Measurements from ENCODE around the gene M6PR. TPM values are rescaled to one million over a fixed set of nuclear protein-coding genes. Genes with fewer than 3 reads are reported as not detected.
A peak's percentile ranks its signal among the peaks of the same experiment; 100 is the strongest.

Gene M6PR
- total and polyA plus RNA-seq, 8 donors = 152 to 243 (median 209) TPM

DNA sequence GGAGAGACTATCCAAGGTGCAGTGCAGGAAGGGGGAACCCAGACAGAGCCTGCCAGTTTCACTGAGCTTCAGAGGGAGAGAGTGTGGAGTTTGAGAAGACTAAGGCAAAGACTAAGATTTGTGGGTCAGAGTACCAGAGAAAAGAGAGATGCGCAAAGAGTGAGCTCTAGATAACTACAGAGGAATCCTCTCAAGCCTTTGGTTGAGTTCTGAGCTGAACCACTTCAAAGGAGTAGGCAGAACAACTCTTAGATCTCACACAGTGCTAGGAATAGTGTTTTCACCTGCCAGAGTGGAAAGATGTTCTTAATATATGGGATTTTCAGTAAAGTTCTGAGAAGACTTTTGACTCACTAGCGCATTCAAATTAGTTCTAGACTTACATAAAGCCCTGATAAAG, 10.7 kb upstream of the M6PR start:
- peaks cover 0 to 5% of the 10 kb centered on the region in 2 donors for H3K36me3 ChIP-seq
- no peak for DNase-seq
- ATAC-seq = no peak
- H3K9me3 ChIP-seq = no peaks in the 10 kb centered on the region
- no peak overlapping the region for H3K27ac ChIP-seq
- intact Hi-C loops (cut with DNase I) = no loop called here
- H3K4me1 ChIP-seq = no peaks in the 10 kb centered on the region
- H3K27me3 ChIP-seq = no peaks in the 10 kb centered on the region
- TF ChIP-seq, protein P1, sequence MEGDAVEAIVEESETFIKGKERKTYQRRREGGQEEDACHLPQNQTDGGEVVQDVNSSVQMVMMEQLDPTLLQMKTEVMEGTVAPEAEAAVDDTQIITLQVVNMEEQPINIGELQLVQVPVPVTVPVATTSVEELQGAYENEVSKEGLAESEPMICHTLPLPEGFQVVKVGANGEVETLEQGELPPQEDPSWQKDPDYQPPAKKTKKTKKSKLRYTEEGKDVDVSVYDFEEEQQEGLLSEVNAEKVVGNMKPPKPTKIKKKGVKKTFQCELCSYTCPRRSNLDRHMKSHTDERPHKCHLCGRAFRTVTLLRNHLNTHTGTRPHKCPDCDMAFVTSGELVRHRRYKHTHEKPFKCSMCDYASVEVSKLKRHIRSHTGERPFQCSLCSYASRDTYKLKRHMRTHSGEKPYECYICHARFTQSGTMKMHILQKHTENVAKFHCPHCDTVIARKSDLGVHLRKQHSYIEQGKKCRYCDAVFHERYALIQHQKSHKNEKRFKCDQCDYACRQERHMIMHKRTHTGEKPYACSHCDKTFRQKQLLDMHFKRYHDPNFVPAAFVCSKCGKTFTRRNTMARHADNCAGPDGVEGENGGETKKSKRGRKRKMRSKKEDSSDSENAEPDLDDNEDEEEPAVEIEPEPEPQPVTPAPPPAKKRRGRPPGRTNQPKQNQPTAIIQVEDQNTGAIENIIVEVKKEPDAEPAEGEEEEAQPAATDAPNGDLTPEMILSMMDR (IDR thresholded peaks at IDR 0.05) = no peak
- H3K4me3 ChIP-seq = no peak overlapping the region

DNA sequence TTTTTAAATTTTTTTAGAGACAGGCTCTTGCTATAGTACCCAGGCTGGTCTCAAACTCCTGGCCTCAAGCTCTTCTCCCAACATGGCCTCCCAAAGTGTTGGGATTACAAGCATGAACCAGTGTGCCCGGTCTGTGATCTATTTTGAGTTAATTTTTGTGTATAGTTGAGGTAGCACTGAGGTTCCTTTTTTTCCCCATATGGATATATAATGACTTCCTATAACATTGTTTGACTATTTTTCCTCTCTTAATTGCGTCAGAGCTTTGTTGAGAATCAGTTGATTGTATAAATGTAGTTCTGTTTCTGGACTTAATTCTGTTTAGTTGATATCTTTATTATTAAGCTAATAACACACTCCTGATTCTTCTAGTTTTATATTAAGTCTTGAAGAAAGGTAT, 8.6 kb upstream of the M6PR start:
- Histone ChIP-seq H3K27ac (no peak overlapping the region), H3K4me1 (no peaks in the 10 kb centered on the region), H3K9me3 (no peaks in the 10 kb centered on the region), H3K27me3 (no peaks in the 10 kb centered on the region), H3K4me3 (no peak overlapping the region), H3K36me3 (peaks cover 0 to 5% of the 10 kb centered on the region in 2 donors)
- intact Hi-C loops (cut with DNase I) = no loop called here
- ATAC-seq = no peak
- TF ChIP-seq, protein P1 (IDR thresholded peaks at IDR 0.05) = no peak
- no peak for DNase-seq

DNA sequence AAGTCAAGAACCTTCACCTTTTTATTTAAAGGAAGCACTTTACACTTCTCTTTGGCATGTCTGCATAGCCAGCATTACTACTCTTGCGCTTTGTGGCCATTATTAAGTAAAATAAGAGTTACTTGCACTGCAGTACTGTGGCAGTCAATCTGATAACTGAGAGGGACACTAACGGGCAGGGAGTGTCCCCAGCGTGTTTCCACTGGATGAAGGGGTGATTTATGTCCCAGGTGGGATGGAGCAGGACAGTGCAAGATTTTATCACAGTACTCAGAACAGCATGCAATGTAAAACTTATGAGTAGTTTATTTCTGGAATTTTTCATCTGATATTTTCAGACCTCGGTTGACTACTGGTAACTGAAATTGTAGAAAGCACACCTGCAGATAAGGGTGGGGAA, 8.1 kb upstream of the M6PR start:
- no peak overlapping the region for H3K4me3 ChIP-seq
- no peaks in the 10 kb centered on the region for H3K9me3 ChIP-seq
- H3K36me3 ChIP-seq = peaks cover 0 to 5% of the 10 kb centered on the region in 2 donors
- no peaks in the 10 kb centered on the region for H3K4me1 ChIP-seq
- no peak for DNase-seq
- TF ChIP-seq, protein P1 (IDR thresholded peaks at IDR 0.05) = no peak
- H3K27me3 ChIP-seq = no peaks in the 10 kb centered on the region
- no peak overlapping the region for H3K27ac ChIP-seq
- ATAC-seq = no peak
- intact Hi-C loops (cut with DNase I) = no loop called here

DNA sequence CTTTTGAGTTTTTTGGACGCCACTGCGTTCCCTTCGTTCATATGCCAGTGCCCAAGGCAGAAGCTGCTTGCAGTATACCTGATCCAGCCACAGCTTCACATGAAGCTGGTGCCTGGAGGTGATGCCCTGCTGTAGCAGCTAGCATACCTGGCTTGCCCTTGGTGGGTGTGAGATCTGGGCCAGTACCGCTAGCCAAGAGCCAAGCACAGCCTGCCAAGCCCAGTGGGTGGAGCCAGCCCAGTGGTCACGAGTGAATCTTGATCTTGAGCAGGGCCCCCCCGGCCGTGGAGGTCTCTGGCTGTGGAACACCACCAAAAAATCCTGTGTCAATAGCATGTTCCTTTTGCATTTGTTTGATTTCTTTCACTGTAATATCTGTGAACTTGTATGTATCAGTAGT, 7.3 kb upstream of the M6PR start:
- H3K36me3 ChIP-seq = peaks cover 0 to 5% of the 10 kb centered on the region in 2 donors
- no peaks in the 10 kb centered on the region for H3K27me3 ChIP-seq
- H3K9me3 ChIP-seq = no peaks in the 10 kb centered on the region
- intact Hi-C loops (cut with DNase I) = no loop called here
- no peak overlapping the region for H3K4me3 ChIP-seq
- no peak overlapping the region for H3K27ac ChIP-seq
- ATAC-seq (no peak), DNase-seq (no peak)
- no peaks in the 10 kb centered on the region for H3K4me1 ChIP-seq
- TF ChIP-seq, protein P1 (IDR thresholded peaks at IDR 0.05) = no peak

DNA sequence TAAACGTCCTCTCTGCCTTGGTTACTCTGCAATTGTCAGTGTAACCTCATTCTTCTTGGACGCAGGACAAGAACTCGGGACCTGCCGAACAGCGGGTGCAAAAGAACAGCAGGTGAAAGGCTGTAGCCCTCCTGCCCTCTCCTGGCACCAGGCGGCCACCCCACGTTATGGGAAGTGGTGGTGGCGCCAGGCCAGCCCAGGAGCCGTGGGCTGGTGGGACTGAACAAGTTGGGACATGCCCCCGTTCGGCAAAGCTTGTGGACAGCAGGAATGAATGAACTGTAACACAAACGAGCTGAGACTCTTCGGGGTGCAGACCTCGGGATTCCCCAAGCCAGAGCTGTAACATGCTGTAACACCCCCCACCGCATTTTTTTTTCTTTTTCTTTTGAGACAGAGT, 6.6 kb upstream of the M6PR start:
- DNase-seq = peak in 1 of 4 donors; percentile 74
- ATAC-seq = no peak
- TF ChIP-seq, protein P1 (IDR thresholded peaks at IDR 0.05) = no peak
- no peaks in the 10 kb centered on the region for H3K27me3 ChIP-seq
- H3K9me3 ChIP-seq = no peaks in the 10 kb centered on the region
- H3K36me3 ChIP-seq = peaks cover 0 to 5% of the 10 kb centered on the region in 2 donors
- H3K4me3 ChIP-seq = no peak overlapping the region
- intact Hi-C loops (cut with DNase I) = no loop called here
- H3K4me1 ChIP-seq = peaks cover 0 to 6% of the 10 kb centered on the region in 2 donors
- H3K27ac ChIP-seq = no peak overlapping the region
